IMR-90 (cell line): ENCODE results near the gene PPARG. TPM values are rescaled to one million over a fixed set of nuclear protein-coding genes. Genes with fewer than 3 reads are reported as not detected.
"Not testable (repeated sequence)": the region's sequence is repeated elsewhere in the genome, so short reads cannot be mapped to it uniquely, and the experiment has no call there.

Source experiments
- ATAC-seq: fragments of 200-7000 bp; cut with Tn5 transposase; 2 replicates; pipeline ENCODE4 v1.9.1; 2020; ENCODE audit warnings: low read depth, mild to moderate bottlenecking, moderate library complexity
- BruUV-seq: library from RNA; stranded (reverse); fragments of 400-500 nt; replicated peaks from 2 replicates; lab custom pipeline; 2021; lab: Mats Ljungman, UMichigan
- CTCF ChIA-PET: fragments of 300-600 bp; formaldehyde crosslinking; extraction: SDS; loops from one replicate; lab custom pipeline; 2021; ENCODE audit warnings: antibody characterized with exemption; lab: Yijun Ruan, JAX
- POLR2A ChIA-PET: fragments of 300-600 bp; sonication (Branson Sonifier 250); formaldehyde crosslinking; loops from one replicate; lab custom pipeline; 2022; ENCODE audit warnings: antibody characterized with exemption; ENCODE audit not compliant: unreplicated experiment; lab: Charles Lee
- DNase-seq: peaks from one replicate; pipeline ENCODE4 v3.0.0; 2013
- H2AFZ ChIP-seq: replicated peaks from 2 replicates; pipeline ENCODE3; 2013; ENCODE audit warnings: low read length, mild to moderate bottlenecking; ENCODE audit not compliant: poor library complexity
- H2AK5ac ChIP-seq: 2 replicates; pipeline ENCODE4 v1.6.1; 2013; ENCODE audit warnings: low read depth, low read length, inconsistent platforms
- H2AK9ac ChIP-seq: replicated peaks from 2 replicates; pipeline ENCODE3; 2013; ENCODE audit warnings: mild to moderate bottlenecking, low read depth, low read length, moderate library complexity; ENCODE audit not compliant: poor library complexity
- H2BK120ac ChIP-seq: 2 replicates; pipeline ENCODE4 v1.6.1; 2013; ENCODE audit warnings: low read depth, low read length, inconsistent platforms
- H2BK15ac ChIP-seq: 3 replicates; pipeline ENCODE4 v1.6.1; 2013; ENCODE audit warnings: low read depth, low read length, inconsistent platforms
- H2BK20ac ChIP-seq: 2 replicates; pipeline ENCODE4 v1.6.1; 2013; ENCODE audit warnings: low read depth, mild to moderate bottlenecking, inconsistent platforms, low read length, moderate library complexity
- H2BK5ac ChIP-seq: 2 replicates; pipeline ENCODE4 v1.6.1; 2013; ENCODE audit warnings: mild to moderate bottlenecking, low read depth, low read length, inconsistent platforms; ENCODE audit not compliant: poor library complexity, severe bottlenecking
- H3K14ac ChIP-seq: replicated peaks from 2 replicates; pipeline ENCODE4 v1.6.1; 2013; ENCODE audit warnings: low read depth, low read length, inconsistent platforms
- H3K18ac ChIP-seq: 2 replicates; pipeline ENCODE4 v1.6.1; 2013; ENCODE audit warnings: low read depth, low read length, control low read depth
- H3K23ac ChIP-seq: 2 replicates; pipeline ENCODE4 v1.6.1; 2013; ENCODE audit warnings: low read depth, low read length, inconsistent platforms
- H3K27ac ChIP-seq: 2 replicates; pipeline ENCODE4 v1.5.1; 2013; ENCODE audit warnings: mild to moderate bottlenecking, control low read depth, low read length; ENCODE audit not compliant: insufficient read depth
- H3K27me3 ChIP-seq: 2 replicates; pipeline ENCODE4 v1.6.1; 2013; ENCODE audit warnings: low read length; ENCODE audit not compliant: control insufficient read depth, insufficient read depth
- H3K36me3 ChIP-seq: 2 replicates; pipeline ENCODE4 v1.6.1; 2013; ENCODE audit warnings: low read length, mixed read lengths; ENCODE audit not compliant: control insufficient read depth, insufficient read depth
- H3K4ac ChIP-seq: 2 replicates; pipeline ENCODE4 v1.6.1; 2013; ENCODE audit warnings: low read depth, low read length, inconsistent platforms
- H3K4me1 ChIP-seq: 2 replicates; pipeline ENCODE4 v1.6.1; 2013; ENCODE audit warnings: low read length, mixed read lengths; ENCODE audit not compliant: control insufficient read depth, insufficient read depth
- H3K4me2 ChIP-seq: 2 replicates; pipeline ENCODE4 v1.6.1; 2013; ENCODE audit warnings: low read depth, mild to moderate bottlenecking, control low read depth, low read length, moderate library complexity
- H3K4me3 ChIP-seq: 2 replicates; pipeline ENCODE4 v1.5.1; 2013; ENCODE audit warnings: low read depth, mild to moderate bottlenecking, control low read depth, low read length, moderate library complexity; ENCODE audit not compliant: insufficient read depth
- H3K56ac ChIP-seq: 2 replicates; pipeline ENCODE4 v1.6.1; 2013; ENCODE audit warnings: low read length, inconsistent platforms; ENCODE audit not compliant: insufficient read depth; ENCODE audit errors: extremely low read depth
- H3K79me1 ChIP-seq, 2 experiments: 2 replicates each; pipeline ENCODE4 v1.6.1; 2013; ENCODE audit warnings: low read length in 2 of 2, inconsistent platforms in 1 of 2, low read depth in 1 of 2
- H3K9ac ChIP-seq: 2 replicates; pipeline ENCODE4 v1.6.1; 2013; ENCODE audit warnings: low read depth, low read length, control low read depth
- H3K9me1 ChIP-seq: 2 replicates; pipeline ENCODE4 v1.6.1; 2013; ENCODE audit warnings: low read length, inconsistent platforms; ENCODE audit not compliant: insufficient read depth
- H3K9me3 ChIP-seq: 2 replicates; pipeline ENCODE4 v1.6.1; 2013; ENCODE audit warnings: low read length; ENCODE audit not compliant: control insufficient read depth, insufficient read depth
- H4K20me1 ChIP-seq: 2 replicates; pipeline ENCODE4 v1.6.1; 2013; ENCODE audit warnings: low read length, inconsistent platforms; ENCODE audit not compliant: insufficient read depth
- H4K5ac ChIP-seq: 2 replicates; pipeline ENCODE4 v1.6.1; 2013; ENCODE audit warnings: mild to moderate bottlenecking, low read depth, low read length, control low read depth
- H4K8ac ChIP-seq, 2 experiments: 2 replicates each; pipeline ENCODE4 v1.6.1; 2013; ENCODE audit warnings: low read depth in 2 of 2, low read length in 2 of 2, control low read depth in 1 of 2, inconsistent platforms in 1 of 2
- H4K91ac ChIP-seq: 2 replicates; pipeline ENCODE4 v1.6.1; 2013; ENCODE audit warnings: low read depth, low read length, inconsistent platforms; ENCODE audit not compliant: insufficient read depth
- WGBS, 2 experiments: methylation state at CpG; one replicate each; pipeline versions ENCODE4 v1.1.5 to v1.1.7; 2013; ENCODE audit warnings: missing lambda C conversion rate in 2 of 2; ENCODE audit not compliant: insufficient read length in 1 of 2; ENCODE audit errors: extremely low coverage in 2 of 2; 5-methylcytosine and 5-hydroxymethylcytosine counted together
- dilution Hi-C: fragments of 300-500 bp; cut with HindIII; formaldehyde crosslinking; loops from one replicate; pipeline ENCODE4 v1.14.3; 2018; ENCODE audit warnings: low sequenced_read_pairs; ENCODE audit not compliant: unreplicated experiment
- in situ Hi-C: fragments of 300-500 bp; cut with MboI; formaldehyde crosslinking; loops from 3 replicates; pipeline ENCODE4 v1.14.3; 2019; ENCODE audit warnings: low sequenced_read_pairs, inconsistent platforms, mixed read lengths
- intact Hi-C: fragments of 100-400 bp; cut with micrococcal nuclease; formaldehyde crosslinking; loops from 2 replicates; pipeline ENCODE4 v1.10.0; 2022
- polyA plus RNA-seq, 3 experiments: library from polyadenylated mRNA; depleted of rRNA; stranded (reverse); fragments of >200 nt; gene quantifications; 2 replicates each; pipeline ENCODE4 v1.2.3, GENCODE V29; 2012; ENCODE audit warnings: low replicate concordance in 1 of 3
- total RNA-seq: library from RNA; depleted of rRNA; stranded (reverse); fragments of >200 nt; gene quantifications from 2 replicates; pipeline ENCODE4 v1.2.3, GENCODE V29; 2012

The PPARG gene
- total and polyA plus RNA-seq, 2 of the 4 experiments (the other 2 are of a cell fraction): 11.2 to 23.8 TPM

- H2BK15ac ChIP-seq, H3K27me3 ChIP-seq, H3K4me2 ChIP-seq, H4K8ac ChIP-seq, H3K18ac ChIP-seq, H2BK5ac ChIP-seq, DNase-seq, dilution Hi-C loops, H3K9me1 ChIP-seq, H3K36me3 ChIP-seq, H3K4ac ChIP-seq, H3K79me1 ChIP-seq, H2BK120ac ChIP-seq, H2BK20ac ChIP-seq, ATAC-seq, BruUV-seq, H3K27ac ChIP-seq, H4K20me1 ChIP-seq, H3K56ac ChIP-seq, POLR2A ChIA-PET, H4K5ac ChIP-seq, H2AK5ac ChIP-seq, CTCF ChIA-PET, H2AFZ ChIP-seq, intact Hi-C loops, in situ Hi-C loops, H3K9me3 ChIP-seq, H3K9ac ChIP-seq, H3K4me3 ChIP-seq, H4K91ac ChIP-seq, H3K23ac ChIP-seq, H3K4me1 ChIP-seq, H2AK9ac ChIP-seq, H3K14ac ChIP-seq: not testable (repeated sequence)
- WGBS, 2 experiments: no CpG with 5 or more reads among the region's 4 CpGs
Measured at GRCh38 chr3:12457380-12457779, 168.5 kb downstream of the PPARG start.
